ENCODE results near the gene VASN. TPM values are rescaled to one million over a fixed set of nuclear protein-coding genes. Genes with fewer than 3 reads are reported as not detected.
"Not testable (repeated sequence)": the region's sequence is repeated elsewhere in the genome, so short reads cannot be mapped to it uniquely, and the experiment has no call there.

The VASN gene
- total RNA-seq, 1 donor from 2014 or later, result 0.67 TPM

DNA sequence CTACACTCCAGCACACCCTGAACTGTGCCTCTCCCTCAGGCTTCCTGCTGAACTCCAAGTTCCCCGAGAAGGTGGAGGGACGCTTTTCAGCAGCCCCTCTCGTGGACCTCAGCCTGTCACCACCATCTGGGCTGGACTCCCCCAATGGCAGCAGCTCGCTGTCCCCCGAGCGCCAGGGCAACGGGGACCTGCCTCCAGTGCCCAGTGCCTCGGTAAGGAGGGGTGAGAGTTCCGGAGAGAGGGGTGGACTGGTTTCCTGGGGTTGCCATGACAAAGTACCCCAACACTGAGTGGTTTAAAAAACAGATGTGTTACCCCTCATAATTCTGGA is 38.4 kb upstream of the VASN start:
- H3K36me3 Mint-ChIP-seq (ENCODE audit: low read depth, unreplicated experiment), result peaks cover 4% of the 10 kb centered on the region
- peaks cover 2% of the 10 kb centered on the region for H3K4me1 Mint-ChIP-seq (ENCODE audit: unreplicated experiment)
- H3K27me3 Mint-ChIP-seq (ENCODE audit: unreplicated experiment), result peaks cover 2% of the 10 kb centered on the region
- TF ChIP-seq CTCF (IDR thresholded peaks at IDR 0.05; ENCODE audit: unreplicated experiment), result no peak
- no peak overlapping the region for H3K4me3 Mint-ChIP-seq (ENCODE audit: unreplicated experiment)
- no peak for DNase-seq (ENCODE audit: low spot score)
- no peak overlapping the region for H3K27ac Mint-ChIP-seq (ENCODE audit: unreplicated experiment)
- H3K9me3 Mint-ChIP-seq (ENCODE audit: unreplicated experiment), result no peaks in the 10 kb centered on the region

DNA sequence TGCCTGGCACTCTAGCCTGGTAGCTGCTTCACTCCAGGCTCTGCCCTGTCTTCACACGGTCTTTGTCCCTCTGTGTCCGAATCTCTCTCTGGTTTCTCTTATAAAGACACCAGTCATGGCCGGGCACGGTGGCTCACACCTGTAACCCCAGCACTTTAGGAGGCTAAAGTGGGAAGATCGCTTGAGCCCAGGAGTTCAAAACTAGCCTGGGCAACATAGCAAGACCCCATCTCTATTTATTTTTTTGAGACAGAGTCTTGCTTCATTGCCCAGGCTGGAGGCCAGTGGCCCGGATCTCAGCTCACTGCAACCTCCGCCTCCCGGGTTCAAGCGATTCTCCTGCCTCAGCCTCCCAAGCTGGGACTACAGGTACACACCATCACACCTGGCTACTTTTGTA is 37.9 kb upstream of the VASN start:
- not testable (repeated sequence) for H3K27me3 Mint-ChIP-seq (ENCODE audit: unreplicated experiment); H3K4me1 Mint-ChIP-seq (ENCODE audit: unreplicated experiment); H3K4me3 Mint-ChIP-seq (ENCODE audit: unreplicated experiment); H3K27ac Mint-ChIP-seq (ENCODE audit: unreplicated experiment); H3K9me3 Mint-ChIP-seq (ENCODE audit: unreplicated experiment); DNase-seq (ENCODE audit: low spot score); H3K36me3 Mint-ChIP-seq (ENCODE audit: low read depth, unreplicated experiment)

DNA sequence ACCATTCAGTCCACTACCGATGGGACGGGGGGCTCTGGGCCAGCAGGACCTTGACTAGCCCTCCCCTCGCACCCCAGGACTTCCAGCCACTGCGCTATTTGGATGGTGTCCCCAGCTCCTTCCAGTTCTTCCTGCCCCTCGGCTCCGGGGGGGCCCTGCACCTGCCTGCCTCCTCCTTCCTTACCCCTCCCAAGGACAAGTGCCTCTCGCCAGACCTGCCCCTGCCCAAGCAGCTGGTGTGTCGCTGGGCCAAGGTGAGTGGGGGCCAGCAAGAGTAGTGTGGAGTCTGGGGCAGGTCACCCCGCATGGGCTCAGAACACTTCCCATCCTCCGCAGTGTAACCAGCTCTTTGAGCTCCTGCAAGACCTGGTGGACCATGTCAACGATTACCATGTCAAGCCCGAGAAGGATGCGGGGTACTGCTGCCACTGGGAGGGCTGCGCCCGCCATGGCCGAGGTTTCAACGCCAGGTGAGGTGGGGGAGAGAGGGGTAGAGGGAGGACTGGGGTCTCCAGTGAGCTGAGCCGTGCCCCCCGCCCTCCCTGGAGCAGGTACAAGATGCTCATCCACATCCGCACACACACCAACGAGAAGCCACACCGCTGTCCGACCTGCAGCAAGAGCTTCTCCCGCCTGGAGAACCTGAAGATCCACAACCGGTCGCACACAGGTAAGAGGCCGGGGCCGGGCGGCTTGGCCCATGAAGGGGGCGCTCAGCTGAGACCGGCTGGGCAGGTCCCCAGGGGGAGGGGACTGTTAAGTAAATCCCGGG is 36.7 kb upstream of the VASN start:
- TF ChIP-seq CTCF (IDR thresholded peaks at IDR 0.05; ENCODE audit: unreplicated experiment), result no peak

DNA sequence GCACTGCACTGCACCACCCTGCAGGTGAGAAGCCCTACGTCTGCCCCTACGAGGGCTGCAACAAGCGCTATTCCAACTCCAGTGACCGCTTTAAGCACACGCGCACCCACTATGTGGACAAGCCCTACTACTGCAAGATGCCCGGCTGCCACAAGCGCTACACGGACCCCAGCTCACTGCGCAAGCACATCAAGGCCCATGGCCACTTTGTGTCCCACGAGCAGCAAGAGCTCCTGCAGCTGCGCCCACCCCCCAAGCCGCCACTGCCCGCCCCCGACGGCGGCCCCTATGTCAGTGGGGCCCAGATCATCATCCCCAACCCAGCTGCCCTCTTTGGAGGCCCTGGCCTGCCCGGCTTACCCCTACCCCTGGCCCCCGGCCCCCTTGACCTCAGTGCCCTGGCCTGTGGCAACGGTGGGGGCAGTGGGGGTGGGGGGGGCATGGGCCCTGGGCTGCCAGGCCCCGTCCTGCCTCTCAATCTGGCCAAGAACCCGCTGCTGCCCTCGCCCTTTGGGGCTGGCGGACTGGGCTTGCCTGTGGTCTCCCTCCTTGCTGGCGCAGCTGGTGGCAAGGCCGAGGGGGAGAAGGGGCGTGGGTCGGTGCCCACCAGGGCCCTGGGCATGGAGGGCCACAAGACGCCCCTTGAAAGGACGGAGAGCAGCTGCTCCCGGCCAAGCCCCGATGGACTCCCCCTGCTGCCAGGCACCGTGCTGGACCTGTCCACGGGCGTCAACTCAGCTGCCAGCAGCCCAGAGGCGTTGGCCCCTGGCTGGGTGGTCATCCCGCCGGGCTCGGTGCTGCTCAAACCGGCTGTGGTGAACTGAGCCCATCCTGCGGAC is 34.7 kb upstream of the VASN start:
- Mint-ChIP-seq H3K27ac (ENCODE audit: unreplicated experiment) (no peak overlapping the region), H3K27me3 (ENCODE audit: unreplicated experiment) (peaks cover 2% of the 10 kb centered on the region), H3K9me3 (ENCODE audit: unreplicated experiment) (no peaks in the 10 kb centered on the region), H3K36me3 (ENCODE audit: low read depth, unreplicated experiment) (peaks cover 4% of the 10 kb centered on the region), H3K4me3 (ENCODE audit: unreplicated experiment) (no peak overlapping the region), H3K4me1 (ENCODE audit: unreplicated experiment) (no peaks in the 10 kb centered on the region)
- TF ChIP-seq CTCF (IDR thresholded peaks at IDR 0.05; ENCODE audit: unreplicated experiment), result no peak
- no peak for DNase-seq (ENCODE audit: low spot score)

More for the DNA sequence above, 36.7 kb upstream of the VASN start:
- H3K4me3 Mint-ChIP-seq (ENCODE audit: unreplicated experiment), result no peak overlapping the region
- H3K9me3 Mint-ChIP-seq (ENCODE audit: unreplicated experiment), result no peaks in the 10 kb centered on the region
- no peak for DNase-seq (ENCODE audit: low spot score)
- no peak overlapping the region for H3K27ac Mint-ChIP-seq (ENCODE audit: unreplicated experiment)
- H3K4me1 Mint-ChIP-seq (ENCODE audit: unreplicated experiment), result no peaks in the 10 kb centered on the region
- peaks cover 4% of the 10 kb centered on the region for H3K36me3 Mint-ChIP-seq (ENCODE audit: low read depth, unreplicated experiment)
- H3K27me3 Mint-ChIP-seq (ENCODE audit: unreplicated experiment), result peaks cover 2% of the 10 kb centered on the region

DNA sequence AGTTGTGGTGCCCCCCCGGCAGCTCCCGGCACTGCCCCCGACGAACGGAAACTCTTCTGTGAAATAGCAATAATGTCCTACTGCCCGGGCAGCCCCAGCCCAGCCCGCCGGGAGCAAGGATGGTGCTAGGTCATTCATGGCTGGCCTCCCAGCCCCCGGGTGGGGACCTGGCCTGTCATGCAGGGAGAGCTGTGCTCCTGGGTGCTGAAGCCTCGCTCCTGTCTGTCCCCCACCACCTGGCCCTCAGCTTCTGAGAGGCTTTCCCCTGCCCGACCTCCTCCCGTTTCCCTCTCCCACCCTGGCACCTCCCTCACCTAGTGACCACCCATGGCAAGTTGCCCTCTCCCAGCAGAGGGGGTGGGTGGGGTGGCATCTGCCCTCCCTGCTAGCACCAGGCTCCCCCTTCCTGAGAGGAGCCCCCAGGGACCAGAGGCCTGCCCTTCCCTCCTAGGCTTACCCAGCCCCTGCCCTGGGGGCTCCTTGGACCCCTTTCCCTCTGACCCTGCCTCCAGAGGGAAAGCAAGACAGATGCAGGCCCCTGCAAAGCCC is 34.0 kb upstream of the VASN start:
- H3K4me1 Mint-ChIP-seq (ENCODE audit: unreplicated experiment), result no peaks in the 10 kb centered on the region
- peaks cover 4% of the 10 kb centered on the region for H3K36me3 Mint-ChIP-seq (ENCODE audit: low read depth, unreplicated experiment)
- DNase-seq (ENCODE audit: low spot score), result no peak
- H3K4me3 Mint-ChIP-seq (ENCODE audit: unreplicated experiment), result no peak overlapping the region
- H3K27ac Mint-ChIP-seq (ENCODE audit: unreplicated experiment), result no peak overlapping the region
- TF ChIP-seq CTCF (IDR thresholded peaks at IDR 0.05; ENCODE audit: unreplicated experiment), result no peak
- H3K27me3 Mint-ChIP-seq (ENCODE audit: unreplicated experiment), result peaks cover 2% of the 10 kb centered on the region
- no peaks in the 10 kb centered on the region for H3K9me3 Mint-ChIP-seq (ENCODE audit: unreplicated experiment)

Data from endothelial cell (in vitro differentiated cells).